NCI-H187 treated with DMSO at 0.1 percent for 48 hours (cell line): ENCODE results near the gene TBXAS1.

Experiments
- DNase-seq: peaks from one replicate; lab custom pipeline; 2025; lab: John Stamatoyannopoulos, UW

Gene TBXAS1

GRCh38 chr7:140022582-140023211 lies 193.6 kb downstream of the TBXAS1 start:
- no peak for DNase-seq

DNA sequence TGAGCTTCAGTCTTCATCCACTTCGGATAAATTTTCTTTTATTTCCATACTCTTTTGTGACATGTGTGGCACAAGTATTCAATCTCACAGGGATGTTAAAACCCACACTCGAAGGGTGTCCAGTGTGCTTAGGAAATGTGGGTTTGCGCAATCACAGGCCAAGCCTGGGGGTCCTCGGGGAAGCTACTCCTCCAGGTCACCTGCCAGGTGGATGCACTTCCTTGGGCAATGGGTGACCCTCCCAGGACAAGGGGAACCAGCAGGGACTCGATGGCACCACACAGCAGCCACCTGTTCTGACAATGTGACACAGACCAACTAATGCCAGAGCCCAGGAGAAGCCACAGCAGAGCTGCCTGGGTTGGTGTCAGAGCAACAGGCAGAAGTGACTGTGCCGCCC lies 194.7 kb downstream of the TBXAS1 start:
- no peak for DNase-seq

- no peak for DNase-seq
Observed at GRCh38 chr7:140024585-140024984, 195.5 kb downstream of the TBXAS1 start.

- no peak for DNase-seq
Observed at GRCh38 chr7:140025241-140025640, 196.2 kb downstream of the TBXAS1 start.

DNA sequence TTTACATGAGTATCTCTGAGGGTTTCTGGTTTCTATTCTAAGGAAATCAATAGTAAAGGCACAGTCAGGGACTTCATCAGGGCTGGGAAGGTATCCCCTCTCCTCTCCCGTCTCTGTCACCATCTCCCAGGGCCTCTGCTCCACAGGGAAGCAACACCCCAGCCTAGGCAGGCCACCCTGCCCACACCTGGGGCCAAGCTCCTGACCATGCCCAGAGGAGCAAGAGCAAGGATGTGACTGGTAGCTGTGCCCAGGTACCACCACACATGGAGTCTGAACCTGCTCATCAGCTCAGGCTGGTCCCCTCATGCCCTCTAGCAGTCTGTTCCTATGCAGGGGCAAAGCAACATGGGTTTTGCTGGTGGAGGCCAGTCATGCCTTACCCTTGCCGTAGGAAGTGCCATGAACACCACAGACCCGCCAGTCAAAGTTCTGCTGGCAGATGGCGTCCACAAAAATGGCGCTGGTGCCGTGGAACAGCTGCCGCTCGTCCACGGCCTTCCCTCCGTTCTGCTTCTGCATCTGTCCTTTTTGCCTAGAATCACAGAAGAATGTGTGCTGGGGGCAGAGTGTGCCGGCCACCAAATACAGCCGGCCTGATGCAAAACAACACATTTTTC lies 196.9 kb downstream of the TBXAS1 start:
- DNase-seq, result no peak

DNA sequence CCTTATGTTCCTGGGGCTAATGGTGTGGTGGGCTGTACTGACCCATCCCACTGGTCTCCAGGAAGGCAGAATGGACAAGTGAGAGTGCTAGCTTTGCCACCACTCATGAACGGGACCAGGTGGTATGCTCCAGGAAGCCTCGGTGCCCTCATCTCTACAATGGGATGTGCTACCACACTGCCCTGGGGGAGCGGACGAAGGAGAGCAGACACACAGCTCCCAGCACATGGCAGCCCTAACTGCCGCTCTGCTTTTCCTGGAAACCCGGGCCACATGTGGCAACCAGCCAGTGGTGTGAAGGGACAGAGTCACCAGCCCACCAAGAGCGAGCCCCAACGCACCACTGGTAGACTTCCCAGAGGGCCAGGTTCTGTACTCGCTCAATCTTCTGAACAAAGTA lies 197.9 kb downstream of the TBXAS1 start:
- no peak for DNase-seq

GRCh38 chr7:140027858-140028257 lies 198.8 kb downstream of the TBXAS1 start:
- DNase-seq, result no peak

DNA sequence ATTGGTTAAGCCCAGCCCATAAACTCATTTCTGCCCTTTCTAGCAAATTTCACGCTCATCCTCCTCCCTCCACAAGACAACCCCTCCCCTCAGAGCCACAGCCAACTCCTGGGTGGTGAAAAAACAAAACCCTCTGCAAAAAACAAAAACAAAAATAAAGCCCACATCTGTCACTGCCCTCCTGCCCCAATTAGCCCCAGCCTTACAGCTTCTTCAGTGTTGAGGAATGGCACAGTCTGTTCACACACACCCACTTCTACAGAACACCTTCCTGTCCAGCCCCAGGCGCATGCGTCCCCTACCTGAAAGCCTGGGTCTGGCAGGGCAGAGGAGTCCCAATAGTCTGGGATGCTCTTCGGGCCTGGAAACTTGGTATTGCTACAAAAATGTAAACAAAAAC lies 199.2 kb downstream of the TBXAS1 start:
- DNase-seq, result no peak

DNA sequence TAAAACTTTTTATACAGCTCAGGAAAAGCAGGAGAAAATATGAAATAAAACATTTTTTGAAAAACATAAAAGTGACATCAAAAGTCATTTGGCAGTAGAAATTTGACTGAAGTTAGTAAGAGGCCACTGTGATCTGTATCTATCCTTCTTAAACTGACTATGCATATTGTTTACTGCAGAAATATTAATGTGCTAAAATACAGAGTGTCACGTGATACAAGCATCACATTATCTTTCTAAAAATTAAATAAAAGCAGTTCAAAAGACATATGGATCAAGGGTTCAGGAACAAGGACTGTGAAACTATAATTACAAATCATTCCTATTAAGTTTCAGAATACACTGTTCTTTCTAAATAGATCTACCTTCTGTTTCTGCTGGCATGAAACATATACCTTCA lies 200.0 kb downstream of the TBXAS1 start:
- no peak for DNase-seq

- DNase-seq, result no peak
Observed at GRCh38 chr7:140031364-140031763, 202.3 kb downstream of the TBXAS1 start.

- no peak for DNase-seq
Observed at GRCh38 chr7:140033036-140033435, 204.0 kb downstream of the TBXAS1 start.

- no peak for DNase-seq
Observed at GRCh38 chr7:140033779-140034363, 204.8 kb downstream of the TBXAS1 start.

GRCh38 chr7:140034421-140034820 lies 205.4 kb downstream of the TBXAS1 start:
- no peak for DNase-seq

GRCh38 chr7:140035400-140036223 lies 206.5 kb downstream of the TBXAS1 start:
- no peak for DNase-seq

GRCh38 chr7:140036224-140036962 lies 207.3 kb downstream of the TBXAS1 start:
- DNase-seq, result no peak

DNA sequence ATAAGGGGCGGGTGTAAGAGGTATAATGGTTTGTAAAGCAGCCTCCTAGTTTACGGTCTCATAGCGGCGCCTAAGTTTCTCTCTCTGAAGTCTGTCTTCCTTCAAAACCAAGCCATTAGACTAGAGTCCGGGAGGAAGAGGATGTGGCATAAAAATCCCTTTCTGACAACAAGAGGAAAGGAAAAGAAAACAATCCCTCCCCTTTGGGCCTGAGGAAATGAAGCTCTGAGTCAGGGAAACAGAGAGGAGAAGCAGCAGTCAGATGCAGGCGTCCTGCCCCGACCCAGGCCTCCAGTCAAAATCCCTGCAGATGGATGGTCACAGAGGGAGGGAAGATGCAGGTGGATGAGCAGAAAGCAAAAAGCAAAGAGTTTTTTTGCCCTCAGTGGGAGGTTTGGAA lies 210.0 kb downstream of the TBXAS1 start:
- no peak for DNase-seq

DNA sequence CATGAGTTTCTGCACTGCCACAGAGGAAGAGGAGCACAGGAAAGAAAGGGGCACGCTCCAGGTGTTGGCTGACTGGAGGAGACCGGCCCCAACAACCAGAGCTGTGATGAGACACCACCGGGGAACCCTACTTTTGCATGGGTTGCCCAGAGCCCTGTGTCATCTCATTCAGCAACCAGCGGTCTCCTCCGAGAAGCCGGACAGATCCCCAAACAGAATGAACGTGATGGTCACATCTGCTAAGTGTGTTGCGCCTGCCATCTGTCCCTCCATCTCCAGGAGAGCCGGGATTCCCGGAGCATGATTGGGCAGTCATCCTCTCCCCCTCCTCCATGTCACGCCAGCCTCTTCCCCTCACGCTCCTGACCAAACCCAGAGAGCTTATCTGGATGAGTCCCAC lies 210.8 kb downstream of the TBXAS1 start:
- DNase-seq, result no peak

- no peak for DNase-seq
Observed at GRCh38 chr7:140041659-140042385, 212.8 kb downstream of the TBXAS1 start.

DNA sequence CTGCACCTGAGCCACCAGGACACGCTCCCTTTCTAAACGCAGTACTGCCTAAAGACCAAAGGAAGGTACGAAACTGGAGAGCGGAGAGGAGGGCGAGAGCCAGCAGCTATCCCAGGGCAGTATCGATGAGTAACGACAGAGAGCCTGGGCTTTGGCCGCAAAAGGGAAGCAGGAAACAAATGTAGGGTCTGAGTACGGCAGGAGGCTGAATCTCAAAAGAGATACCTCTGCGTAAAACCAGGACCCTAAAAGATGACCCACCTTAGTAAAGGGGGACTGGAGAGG lies 213.3 kb downstream of the TBXAS1 start:
- DNase-seq, result no peak

- no peak for DNase-seq
Observed at GRCh38 chr7:140044251-140044650, 215.2 kb downstream of the TBXAS1 start.

GRCh38 chr7:140045697-140046096 lies 216.6 kb downstream of the TBXAS1 start:
- DNase-seq, result no peak

- DNase-seq, result no peak
Observed at GRCh38 chr7:140047197-140047596, 218.1 kb downstream of the TBXAS1 start.
